IPS-20b (cell line): ENCODE data around the gene VGLL4.
A peak's percentile ranks its signal among the peaks of the same experiment; 100 is the strongest.

Experiments used
- H3K27ac ChIP-seq: one replicate; pipeline ENCODE4 v1.5.1; 2013; ENCODE audit warnings: low read length
- H3K27me3 ChIP-seq: 2 replicates; pipeline ENCODE4 v1.6.1; 2013; ENCODE audit warnings: mild to moderate bottlenecking, low read length, inconsistent platforms; ENCODE audit not compliant: insufficient read depth
- H3K36me3 ChIP-seq: 2 replicates; pipeline ENCODE4 v1.6.1; 2013; ENCODE audit warnings: low read depth, mild to moderate bottlenecking, inconsistent platforms, low read length, moderate library complexity; ENCODE audit not compliant: insufficient read depth
- H3K4me1 ChIP-seq: 2 replicates; pipeline ENCODE4 v1.6.1; 2013; ENCODE audit warnings: mild to moderate bottlenecking, control low read depth, inconsistent platforms, low read length, moderate library complexity; ENCODE audit not compliant: insufficient read depth
- H3K4me3 ChIP-seq: 2 replicates; pipeline ENCODE4 v1.5.1; 2013; ENCODE audit warnings: mild to moderate bottlenecking, low read length, inconsistent platforms
- H3K9ac ChIP-seq: 2 replicates; pipeline ENCODE4 v1.6.1; 2013; ENCODE audit warnings: low read depth, mild to moderate bottlenecking, inconsistent platforms, low read length, moderate library complexity
- H3K9me3 ChIP-seq: 2 replicates; pipeline ENCODE4 v1.6.1; 2013; ENCODE audit warnings: mild to moderate bottlenecking, low read depth, low read length, inconsistent platforms; ENCODE audit not compliant: insufficient read depth

VGLL4 gene

DNA sequence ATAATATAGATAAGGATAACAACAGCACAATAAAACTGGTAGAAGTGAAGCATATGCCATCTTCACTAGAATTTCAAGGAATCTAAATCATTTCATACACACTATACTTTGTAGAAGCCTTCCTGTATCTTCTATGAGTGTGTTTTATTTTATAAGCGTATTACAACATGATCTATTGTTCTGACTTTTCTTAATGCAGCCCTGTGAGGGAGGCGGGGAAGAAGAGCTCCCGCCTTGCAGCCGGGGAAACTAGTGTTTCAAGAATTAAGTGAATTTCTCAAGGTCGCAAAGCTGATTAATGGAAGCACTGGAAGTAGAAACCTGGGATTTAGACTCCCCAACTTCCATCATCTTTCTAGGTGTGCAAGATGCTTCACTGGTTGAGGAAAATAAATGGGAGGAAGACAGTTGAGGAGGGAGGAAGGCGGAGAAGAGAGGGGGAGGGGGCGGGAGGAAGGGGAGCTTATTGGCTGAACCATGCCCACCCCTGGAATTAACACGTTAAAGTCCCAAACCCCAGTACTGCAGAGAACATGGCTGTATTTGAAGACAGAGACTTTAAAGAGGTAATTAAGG is 32.9 kb downstream of the VGLL4 start:
- no peak overlapping the region for H3K9ac ChIP-seq
- peaks cover 21% of the 10 kb centered on the region; the same call in 1 of the 2 replicates for H3K4me1 ChIP-seq
- no peak overlapping the region for H3K4me3 ChIP-seq
- H3K27ac ChIP-seq = no peak overlapping the region
- no peaks in the 10 kb centered on the region for H3K9me3 ChIP-seq
- H3K27me3 ChIP-seq = no peaks in the 10 kb centered on the region
- H3K36me3 ChIP-seq = no peaks in the 10 kb centered on the region

DNA sequence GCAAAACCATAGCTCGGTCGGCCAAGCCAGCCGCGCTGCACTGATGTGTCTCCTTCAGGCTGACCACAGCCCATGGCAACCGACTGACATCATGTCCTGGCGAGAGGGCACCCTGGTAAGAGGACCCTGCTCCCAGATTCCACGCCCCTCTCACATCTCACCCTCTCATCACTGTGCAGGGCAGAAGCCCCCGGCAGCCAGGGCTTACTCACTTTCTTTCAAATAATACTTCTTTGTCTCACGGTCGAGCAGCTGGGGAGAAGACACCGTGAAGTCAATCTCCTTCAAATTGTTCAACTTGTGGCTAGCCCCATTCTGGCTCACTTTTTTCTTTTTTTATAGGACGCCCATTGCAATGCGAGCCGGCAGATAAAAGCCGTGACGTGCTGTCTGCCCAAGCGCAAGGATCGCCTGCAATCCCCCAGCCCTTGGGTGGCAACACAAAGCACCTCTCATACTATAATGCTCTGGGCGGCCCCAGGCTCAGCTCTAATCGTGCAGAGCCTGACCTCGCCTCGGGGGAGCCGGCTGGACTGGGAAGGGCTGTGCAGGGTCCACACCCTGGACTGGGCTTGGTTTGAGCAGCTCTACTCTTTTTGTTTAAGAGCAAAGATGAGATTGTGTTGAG is 33.6 kb downstream of the VGLL4 start:
- no peak overlapping the region for H3K27ac ChIP-seq
- H3K36me3 ChIP-seq = no peaks in the 10 kb centered on the region
- H3K27me3 ChIP-seq = no peaks in the 10 kb centered on the region
- H3K4me3 ChIP-seq = no peak overlapping the region
- no peaks in the 10 kb centered on the region for H3K9me3 ChIP-seq
- H3K4me1 ChIP-seq = peaks cover 20% of the 10 kb centered on the region; the same call in 1 of the 2 replicates
- H3K9ac ChIP-seq = no peak overlapping the region

DNA sequence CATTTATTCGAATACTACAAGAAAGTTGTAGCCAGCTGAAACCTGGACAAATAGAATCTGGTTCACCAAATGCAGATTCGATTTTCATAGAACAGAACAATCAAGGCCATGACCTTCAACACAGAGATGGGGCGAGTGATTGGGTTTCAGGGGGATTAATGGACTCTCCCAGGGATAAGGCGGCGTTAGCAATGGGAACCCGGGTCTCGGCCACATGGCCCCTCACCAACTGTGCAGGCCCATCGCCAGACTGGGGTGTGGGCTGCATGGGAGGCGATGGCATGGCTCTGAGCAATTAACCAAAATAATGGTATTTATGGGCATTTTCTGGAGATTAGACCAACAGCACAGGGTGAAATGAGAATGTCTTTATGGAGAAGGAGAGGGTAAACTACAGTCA is 34.2 kb downstream of the VGLL4 start:
- Histone ChIP-seq H3K9me3 (no peaks in the 10 kb centered on the region), H3K36me3 (no peaks in the 10 kb centered on the region), H3K4me3 (no peak overlapping the region), H3K27ac (no peak overlapping the region), H3K9ac (no peak overlapping the region), H3K27me3 (no peaks in the 10 kb centered on the region), H3K4me1 (peaks cover 22% of the 10 kb centered on the region; the same call in 1 of the 2 replicates)

DNA sequence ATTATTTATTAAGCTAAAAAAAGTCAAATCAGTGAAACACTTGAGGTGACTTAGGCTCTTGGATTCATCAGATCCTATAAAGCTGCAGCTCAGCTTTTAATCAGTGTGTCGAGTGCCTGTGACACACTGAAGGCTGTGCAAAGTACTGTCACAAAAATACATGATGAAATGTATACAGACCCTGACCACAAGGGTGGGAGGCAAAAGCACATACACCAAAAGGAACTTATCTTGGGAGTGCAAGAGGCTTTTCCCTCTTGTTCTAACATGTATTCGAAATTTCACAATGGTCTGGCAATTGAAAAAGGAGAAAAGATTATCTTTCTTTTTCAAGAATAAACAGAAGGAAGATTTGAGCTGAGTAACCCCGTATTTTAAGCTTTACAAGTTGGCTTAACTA is 35.9 kb downstream of the VGLL4 start:
- Histone ChIP-seq H3K27me3 (no peaks in the 10 kb centered on the region), H3K27ac (no peak overlapping the region), H3K36me3 (no peaks in the 10 kb centered on the region), H3K4me3 (no peak overlapping the region), H3K9ac (no peak overlapping the region), H3K9me3 (no peaks in the 10 kb centered on the region), H3K4me1 (peaks cover 38% of the 10 kb centered on the region)

DNA sequence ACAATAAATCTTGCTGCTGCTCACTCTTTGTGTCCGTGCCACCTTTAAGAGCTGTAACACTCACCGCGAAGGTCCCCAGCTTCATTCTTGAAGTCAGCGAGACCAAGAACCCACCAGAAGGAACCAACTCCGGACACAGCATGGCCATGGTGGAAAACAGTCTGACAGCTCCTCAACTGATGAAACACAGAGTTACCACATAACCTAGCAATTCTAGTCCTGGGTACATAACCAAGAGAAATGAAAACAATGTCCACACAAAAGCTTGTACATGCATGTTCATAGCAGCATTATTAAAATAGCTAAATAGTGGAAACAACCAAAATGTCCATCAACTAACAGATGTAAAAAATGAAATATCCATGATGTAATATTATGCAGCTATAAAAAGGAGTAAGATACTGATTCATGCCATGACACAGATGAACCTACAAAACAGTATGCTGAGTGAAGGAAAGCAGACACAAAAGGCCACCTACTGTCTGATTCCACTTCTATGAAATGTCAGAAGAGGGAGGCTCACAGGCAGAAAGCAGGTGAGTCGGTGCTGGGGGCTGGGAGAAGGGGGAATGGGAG is 36.8 kb downstream of the VGLL4 start:
- Histone ChIP-seq H3K9ac (no peak overlapping the region), H3K9me3 (no peaks in the 10 kb centered on the region), H3K4me3 (no peak overlapping the region), H3K27me3 (no peaks in the 10 kb centered on the region), H3K36me3 (no peaks in the 10 kb centered on the region), H3K4me1 (peaks cover 47% of the 10 kb centered on the region), H3K27ac (no peak overlapping the region)

DNA sequence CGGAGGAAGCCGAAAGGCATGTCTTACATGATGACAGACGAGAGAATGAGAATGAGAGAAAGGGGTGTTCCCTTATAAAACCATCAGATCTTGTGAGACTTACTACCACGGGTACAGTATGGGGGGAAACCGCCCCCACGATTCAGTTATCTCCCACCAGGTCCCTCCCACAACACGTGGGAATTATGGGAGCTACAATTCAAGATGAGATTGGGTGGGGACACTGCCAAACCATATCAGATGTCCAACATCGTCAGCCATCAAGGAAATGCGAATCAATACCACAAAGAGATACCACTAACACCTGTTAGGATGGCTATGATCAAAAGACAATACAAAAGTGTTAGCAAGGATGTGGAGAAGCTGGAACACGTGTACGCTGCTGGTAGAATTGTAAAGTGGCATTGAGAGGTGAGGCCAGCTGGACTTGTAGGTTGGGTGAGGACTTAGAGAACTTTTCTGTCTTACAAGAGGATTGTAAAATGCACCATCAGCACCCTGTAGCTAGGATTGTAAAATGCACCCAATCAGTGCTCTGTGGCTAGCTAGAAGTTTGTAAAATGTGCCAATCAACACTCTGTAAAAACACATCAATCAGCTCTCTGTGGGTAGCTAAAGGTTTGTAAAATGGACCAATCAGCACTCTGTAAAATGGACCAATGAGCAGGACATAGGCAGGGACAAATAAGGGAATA is 37.5 kb downstream of the VGLL4 start:
- Histone ChIP-seq H3K27ac (no peak overlapping the region), H3K4me1 (peaks cover 54% of the 10 kb centered on the region), H3K9ac (no peak overlapping the region), H3K36me3 (peaks cover 3% of the 10 kb centered on the region; the same call in 1 of the 2 replicates), H3K27me3 (no peaks in the 10 kb centered on the region), H3K9me3 (no peaks in the 10 kb centered on the region), H3K4me3 (no peak overlapping the region)

DNA sequence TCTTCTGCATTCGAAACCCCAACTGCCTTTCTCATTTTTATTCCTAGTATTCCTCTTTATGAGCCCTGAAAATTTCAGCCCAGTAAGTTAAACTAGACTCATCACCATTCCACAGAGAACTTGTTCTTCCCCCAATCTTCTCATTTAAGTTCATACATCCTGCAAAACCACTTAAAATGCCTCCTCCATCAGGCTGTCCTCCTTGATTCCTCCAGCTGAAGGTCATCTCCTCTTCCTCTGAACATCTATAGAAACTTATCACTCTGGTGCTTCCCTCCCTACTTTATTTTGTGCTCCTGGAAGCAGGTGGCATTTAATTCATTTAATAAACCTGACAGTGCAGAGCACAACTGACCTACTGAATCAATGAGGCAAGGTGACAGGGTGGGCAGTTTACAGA is 38.3 kb downstream of the VGLL4 start:
- Histone ChIP-seq H3K9me3 (no peaks in the 10 kb centered on the region), H3K36me3 (peaks cover 9% of the 10 kb centered on the region; the same call in 1 of the 2 replicates), H3K4me1 (peaks cover 55% of the 10 kb centered on the region), H3K4me3 (no peak overlapping the region), H3K27ac (no peak overlapping the region), H3K9ac (no peak overlapping the region), H3K27me3 (no peaks in the 10 kb centered on the region)

DNA sequence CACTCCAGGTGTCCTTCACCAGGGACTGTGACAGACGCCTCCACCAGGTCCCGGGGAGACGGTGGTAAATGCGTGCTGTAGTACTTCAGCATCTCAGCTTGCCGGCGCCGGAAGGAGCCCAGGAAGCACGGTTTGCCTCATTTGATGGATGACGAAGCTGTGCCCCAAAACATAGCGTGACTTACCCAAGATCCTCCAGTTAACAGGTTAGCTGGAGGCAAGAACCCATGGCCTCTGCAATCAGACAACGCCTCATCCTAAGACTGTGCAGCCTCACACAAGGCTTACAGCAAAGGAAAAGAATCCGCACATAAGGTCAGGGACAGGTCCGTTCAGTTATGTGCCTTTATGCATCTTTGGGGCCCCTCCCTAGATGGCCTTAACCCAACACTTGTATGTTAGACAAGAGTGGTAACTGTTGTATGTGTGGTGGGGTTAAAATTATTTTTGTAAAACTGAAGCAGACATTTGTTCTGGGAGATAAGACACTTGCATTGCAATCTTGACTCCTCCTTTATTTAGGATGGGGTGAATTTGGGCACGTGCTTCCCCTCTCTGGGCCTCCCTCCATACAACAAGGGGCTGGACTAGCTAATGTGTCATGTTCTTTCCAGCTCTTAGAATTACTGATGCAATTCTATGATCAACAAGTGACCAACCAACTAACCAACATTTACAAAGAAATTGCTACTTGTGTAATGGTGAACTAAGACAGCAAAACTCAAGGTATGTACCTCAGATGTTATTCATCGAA is 39.4 kb downstream of the VGLL4 start:
- Histone ChIP-seq H3K27me3 (no peaks in the 10 kb centered on the region), H3K27ac (no peak overlapping the region), H3K9me3 (no peaks in the 10 kb centered on the region), H3K36me3 (peaks cover 16% of the 10 kb centered on the region), H3K4me3 (no peak overlapping the region), H3K9ac (no peak overlapping the region), H3K4me1 (peaks cover 51% of the 10 kb centered on the region)

DNA sequence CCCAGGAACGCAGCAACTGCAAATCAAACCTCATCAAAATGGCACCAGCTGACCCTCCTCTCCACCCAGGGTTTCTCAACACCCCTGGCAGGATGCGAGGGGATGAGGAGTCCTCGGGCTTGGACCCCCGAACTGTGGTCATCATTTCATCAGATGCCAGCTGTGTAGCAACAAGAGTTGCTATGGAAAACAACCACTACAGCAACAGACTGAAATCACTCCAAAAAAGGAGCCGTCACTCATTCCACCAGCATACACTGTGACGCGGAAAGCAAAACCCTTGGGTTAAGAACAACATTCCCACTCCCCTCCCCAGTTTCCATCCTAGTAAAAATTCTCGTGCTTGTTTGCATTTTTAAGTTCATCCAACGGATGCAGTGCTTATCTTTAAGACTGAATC is 40.1 kb downstream of the VGLL4 start:
- Histone ChIP-seq H3K4me1 (peaks cover 51% of the 10 kb centered on the region), H3K27me3 (no peaks in the 10 kb centered on the region), H3K4me3 (no peak overlapping the region), H3K36me3 (peaks cover 16% of the 10 kb centered on the region), H3K27ac (no peak overlapping the region), H3K9me3 (no peaks in the 10 kb centered on the region), H3K9ac (no peak overlapping the region)

DNA sequence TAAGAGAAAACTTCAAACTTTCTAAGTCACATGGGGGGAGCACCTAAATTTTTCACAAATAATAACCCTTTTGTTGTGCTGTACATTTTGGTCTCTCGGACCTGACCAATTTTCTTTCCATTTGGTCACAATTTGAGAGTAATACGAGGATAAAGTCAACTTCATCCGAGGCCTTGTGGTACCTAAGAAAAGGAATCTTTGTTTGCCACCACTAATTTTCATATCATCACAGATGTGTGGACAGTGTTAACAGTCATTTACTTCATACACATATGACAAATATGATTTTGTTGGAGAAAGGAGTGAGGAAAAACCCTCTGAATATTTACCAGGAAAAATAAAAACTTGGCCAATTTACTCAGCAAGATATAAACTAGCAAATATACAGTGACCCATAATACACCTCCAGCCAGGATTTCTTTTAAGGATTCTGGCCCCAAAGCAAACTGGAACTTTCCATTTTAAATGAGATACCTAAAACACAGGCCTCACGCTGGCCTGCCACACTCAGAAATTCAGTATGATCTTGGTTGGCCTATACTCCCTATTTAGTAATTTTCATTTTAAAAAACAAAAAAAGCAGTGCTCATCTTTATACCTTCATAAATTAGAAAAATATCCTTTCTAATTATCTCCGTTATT is 40.7 kb downstream of the VGLL4 start:
- H3K9me3 ChIP-seq = no peaks in the 10 kb centered on the region
- H3K27ac ChIP-seq = no peak overlapping the region
- no peak overlapping the region for H3K4me3 ChIP-seq
- H3K9ac ChIP-seq = no peak overlapping the region; the same call in 1 of the 2 replicates
- no peaks in the 10 kb centered on the region for H3K27me3 ChIP-seq
- H3K36me3 ChIP-seq = peaks cover 16% of the 10 kb centered on the region
- peaks cover 51% of the 10 kb centered on the region for H3K4me1 ChIP-seq

DNA sequence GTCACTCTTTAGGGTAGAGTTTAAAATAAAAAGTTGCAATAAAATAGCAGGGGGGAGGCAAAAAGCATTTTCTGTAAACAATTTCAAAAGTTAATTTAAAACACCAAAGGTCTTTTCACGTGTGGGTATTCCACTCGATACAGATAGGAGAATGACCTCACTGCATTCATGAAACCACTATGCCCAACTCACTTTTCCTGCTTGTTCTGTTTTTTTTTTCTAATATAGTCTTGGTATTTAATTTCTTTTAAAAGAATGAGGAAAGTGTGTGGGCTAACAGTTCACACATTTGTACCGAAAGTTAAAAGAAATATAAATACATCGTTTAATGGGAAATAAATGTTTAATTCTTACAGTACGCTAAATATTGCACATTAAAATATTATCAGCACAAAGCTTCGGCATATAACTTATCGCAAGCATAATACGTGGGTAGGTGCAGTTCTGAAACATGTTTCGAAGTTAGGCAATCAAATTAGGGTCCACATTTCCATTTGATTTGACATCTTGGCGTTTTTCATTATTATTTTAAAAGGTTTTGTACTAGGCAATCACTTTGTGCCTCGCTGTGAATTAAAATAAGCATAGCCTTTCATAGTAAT is 41.4 kb downstream of the VGLL4 start:
- peak overlapping the region; percentile 30; the same call in 1 of the 2 replicates for H3K9ac ChIP-seq
- no peak overlapping the region for H3K27ac ChIP-seq
- H3K4me1 ChIP-seq = peaks cover 45% of the 10 kb centered on the region
- H3K9me3 ChIP-seq = 0 out of 2 replicates have a peak, but pooled peaks cover 4% of the 10 kb centered on the region
- H3K27me3 ChIP-seq = no peaks in the 10 kb centered on the region
- H3K36me3 ChIP-seq = peaks cover 20% of the 10 kb centered on the region
- H3K4me3 ChIP-seq = no peak overlapping the region; the same call in 1 of the 2 replicates
